SKM-1 treated with dmso at 0.1 percent for 144 hours (cell line): ENCODE measurements around the gene C20orf173.
"Not testable (repeated sequence)": the region's sequence is repeated elsewhere in the genome, so short reads cannot be mapped to it uniquely, and the experiment has no call there.

Experiments used
- DNase-seq: peaks from one replicate; lab custom pipeline; 2025; ENCODE audit not compliant: unreplicated experiment; lab: John Stamatoyannopoulos, UW

C20orf173 gene

DNA sequence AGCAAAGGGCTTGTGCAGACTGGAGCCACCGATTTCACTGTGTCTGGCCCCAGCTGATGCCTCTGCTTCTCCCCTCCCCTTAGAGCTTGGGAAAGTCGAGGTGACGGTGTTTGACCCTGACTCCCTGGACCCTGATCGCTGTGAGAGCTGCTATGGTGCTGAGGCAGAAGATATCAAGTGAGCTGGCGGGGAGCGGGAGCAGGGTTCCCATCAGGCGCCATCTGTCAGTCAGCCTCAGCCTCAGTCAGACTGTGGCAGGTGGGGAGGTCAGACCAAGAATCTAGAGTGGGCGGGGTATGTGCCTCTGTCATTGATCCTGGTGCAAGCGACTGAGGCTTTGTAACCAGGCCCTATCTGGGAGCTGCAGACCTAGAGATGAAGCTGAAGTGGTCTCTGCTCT, 17.9 kb upstream of the C20orf173 start:
- no peak for DNase-seq

DNA sequence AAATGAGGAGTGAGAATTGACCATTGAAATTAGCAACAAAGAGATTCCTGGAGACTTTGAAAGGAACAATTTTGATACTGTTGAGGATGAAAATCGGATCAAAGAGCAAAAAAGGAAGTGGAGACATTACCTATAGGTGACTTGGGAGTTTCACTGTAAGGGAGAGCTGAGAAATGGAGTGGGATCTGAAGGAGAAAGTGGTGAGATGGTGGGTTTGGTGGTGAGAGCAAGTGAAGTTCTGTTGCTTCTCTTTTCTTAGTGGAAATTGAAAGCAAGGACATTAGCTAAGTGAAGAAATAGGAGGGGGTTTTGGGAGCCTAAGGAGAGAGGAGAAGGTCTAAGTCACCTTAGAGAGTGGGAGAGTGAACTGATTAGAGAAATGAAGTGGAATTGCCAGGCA, 16.7 kb upstream of the C20orf173 start:
- DNase-seq = no peak

DNA sequence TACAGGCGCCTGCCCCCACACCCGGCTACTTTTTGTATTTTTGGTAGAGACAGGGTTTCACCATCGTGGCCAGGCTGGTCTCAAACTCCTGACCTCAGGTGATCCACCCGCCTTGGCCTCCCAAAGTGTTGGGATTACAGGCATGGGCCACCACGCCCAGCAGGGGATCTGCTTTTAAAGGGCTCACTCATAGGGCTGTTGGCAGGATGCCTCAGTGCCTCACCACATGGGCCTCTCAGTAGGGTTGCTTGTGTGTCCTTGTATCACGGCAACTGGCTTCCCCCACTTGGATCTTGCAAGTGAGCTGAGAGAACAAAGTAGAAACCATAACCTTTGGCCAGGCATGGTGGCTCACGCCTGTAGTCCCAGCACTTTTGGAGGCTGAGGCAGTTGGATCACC, 15.5 kb upstream of the C20orf173 start:
- DNase-seq = not testable (repeated sequence)

- DNase-seq = no peak
Measured at GRCh38 chr20:35544436-35544835, 15.0 kb upstream of the C20orf173 start.

- no peak for DNase-seq
Measured at GRCh38 chr20:35542990-35543389, 13.5 kb upstream of the C20orf173 start.

DNA sequence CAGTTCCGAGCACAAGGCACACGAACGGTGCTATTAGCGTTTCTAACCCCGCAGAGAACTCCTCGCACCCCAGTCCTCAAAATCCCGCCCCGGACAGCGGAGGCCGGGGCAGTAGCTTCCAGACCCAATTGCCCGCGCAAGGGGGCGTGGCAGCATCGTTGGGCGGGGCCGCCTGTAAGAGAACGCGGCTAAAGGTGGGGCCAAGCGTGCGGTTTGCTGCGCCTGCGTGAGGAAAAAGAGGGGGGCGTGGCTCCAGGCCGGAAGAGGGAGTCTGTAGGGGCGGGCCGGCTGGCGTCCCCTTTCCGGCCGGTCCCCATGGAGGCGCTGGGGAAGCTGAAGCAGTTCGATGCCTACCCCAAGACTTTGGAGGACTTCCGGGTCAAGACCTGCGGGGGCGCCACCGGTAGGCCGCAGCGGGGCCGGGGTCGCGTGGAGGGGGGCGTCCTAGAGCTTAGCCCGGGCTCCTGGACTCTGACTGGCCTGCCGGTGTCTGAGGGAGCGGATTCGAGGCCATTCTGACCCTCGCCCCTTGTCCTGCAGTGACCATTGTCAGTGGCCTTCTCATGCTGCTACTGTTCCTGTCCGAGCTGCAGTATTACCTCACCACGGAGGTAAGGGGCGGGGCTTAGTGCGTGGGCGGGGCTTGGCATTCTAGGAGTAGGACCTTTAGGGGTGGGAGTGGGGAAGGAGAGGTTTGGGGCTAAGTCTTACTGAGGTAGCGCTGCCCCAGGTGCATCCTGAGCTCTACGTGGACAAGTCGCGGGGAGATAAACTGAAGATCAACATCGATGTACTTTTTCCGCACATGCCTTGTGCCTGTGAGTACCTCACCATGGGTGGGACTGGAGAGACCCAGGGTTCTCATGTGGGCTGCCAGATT, 12.6 kb upstream of the C20orf173 start, which contains the start of gene ERGIC3:
Gene ERGIC3 (plus strand): TSS at position 296 of the 880 bp plus-strand sequence. CDS start 20 bp downstream, at position 316.
- peak; percentile 93 for DNase-seq

GRCh38 chr20:35541118-35541782, 11.8 kb upstream of the C20orf173 start:
- no peak for DNase-seq

GRCh38 chr20:35539756-35540212, 10.3 kb upstream of the C20orf173 start:
- no peak for DNase-seq

- no peak for DNase-seq
Measured at GRCh38 chr20:35527122-35527769, 2.2 kb downstream of the C20orf173 start.

GRCh38 chr20:35525639-35526038, 3.8 kb downstream of the C20orf173 start:
- DNase-seq = no peak

DNA sequence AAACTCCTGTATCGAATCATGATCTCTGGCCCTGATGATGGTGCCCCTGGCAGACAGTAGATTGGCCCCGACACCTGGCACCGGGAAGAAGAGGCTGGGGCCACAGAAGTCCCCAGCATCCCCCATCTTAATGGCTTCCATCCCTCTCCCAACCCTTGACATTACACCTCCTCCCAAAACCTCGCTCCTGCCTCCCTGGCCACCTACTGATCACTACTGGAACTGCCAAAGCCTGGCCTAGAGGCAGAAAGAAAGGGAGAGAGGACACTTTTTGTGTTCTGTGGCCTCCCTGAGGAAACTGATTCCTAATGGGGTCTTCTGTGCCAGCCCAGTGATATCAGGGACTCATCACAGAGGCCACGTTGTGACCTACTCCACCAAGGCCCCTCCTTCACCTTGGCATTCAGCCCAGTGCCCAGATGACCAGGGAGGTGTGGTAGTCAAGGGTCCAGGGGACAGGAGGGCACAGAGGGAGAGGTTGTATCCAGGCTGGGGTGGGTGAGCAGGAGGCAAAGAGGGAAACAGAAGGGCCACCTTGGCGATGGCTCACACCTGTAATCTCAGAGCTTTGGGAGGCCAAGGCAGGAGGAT, 6.1 kb downstream of the C20orf173 start:
- peak; percentile 30 for DNase-seq

- no peak for DNase-seq
Measured at GRCh38 chr20:35518955-35519354, 10.5 kb downstream of the C20orf173 start.

- DNase-seq = not testable (repeated sequence)
Measured at GRCh38 chr20:35517767-35518166, 11.7 kb downstream of the C20orf173 start.

- no peak for DNase-seq
Measured at GRCh38 chr20:35517125-35517524, 12.3 kb downstream of the C20orf173 start.

GRCh38 chr20:35515949-35516645, 13.4 kb downstream of the C20orf173 start:
- no peak for DNase-seq

GRCh38 chr20:35515341-35515740, 14.1 kb downstream of the C20orf173 start:
- DNase-seq = no peak

DNA sequence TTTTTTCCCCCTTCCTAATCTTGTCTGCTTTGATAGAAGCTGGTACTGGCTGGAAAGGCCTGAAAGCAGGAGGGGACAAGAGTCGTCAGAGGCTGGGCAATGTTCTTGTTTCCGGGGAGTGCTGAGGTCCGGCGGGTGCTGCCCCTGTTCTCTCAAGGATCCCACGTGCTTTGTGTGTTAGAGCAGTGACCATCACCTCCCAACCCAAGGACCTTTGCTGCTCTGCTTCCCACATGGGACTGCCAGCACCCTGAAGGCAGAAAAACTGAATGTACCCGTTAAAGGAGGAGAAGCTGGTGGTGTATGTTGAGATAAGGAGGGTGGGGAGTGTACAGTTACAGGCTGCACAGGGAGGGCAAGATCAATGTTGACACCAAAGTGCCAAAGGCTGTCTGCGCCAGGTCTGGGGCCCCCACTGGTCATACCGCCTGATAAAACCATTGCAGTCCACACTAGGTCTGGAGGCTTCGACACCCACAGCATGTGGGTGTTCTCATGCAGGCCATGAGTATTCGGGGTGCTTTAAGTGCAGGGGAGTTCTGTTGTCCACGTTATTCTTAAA, 15.0 kb downstream of the C20orf173 start:
- no peak for DNase-seq

DNA sequence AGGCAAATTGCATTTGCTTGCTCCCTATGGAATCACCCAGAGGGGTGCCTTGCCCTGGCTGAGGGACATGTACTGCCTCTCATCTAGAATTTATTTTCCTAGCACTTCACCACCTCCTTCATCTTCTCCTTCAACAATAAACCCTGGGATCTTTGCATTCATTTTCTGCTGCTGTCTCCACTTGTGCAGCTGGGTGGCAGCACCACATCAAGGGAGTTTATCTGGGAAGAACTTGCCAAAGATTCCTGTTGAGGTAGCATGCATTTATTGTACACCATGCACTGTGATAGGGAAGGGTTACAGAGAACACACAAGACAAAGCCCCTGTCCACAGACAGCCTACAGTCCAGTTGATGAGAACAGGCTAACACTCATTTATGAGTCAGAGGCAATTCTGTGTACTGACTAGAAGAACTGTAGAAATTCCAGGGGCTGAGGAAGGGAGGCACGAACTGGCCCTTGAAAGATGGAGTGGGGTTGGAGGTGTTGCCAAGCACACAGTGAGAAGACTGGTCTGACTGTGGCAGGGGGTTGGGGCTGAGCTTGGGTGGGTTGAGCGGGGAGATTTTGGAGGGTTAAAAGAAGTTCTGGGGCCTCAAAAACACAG, 17.5 kb downstream of the C20orf173 start:
- DNase-seq = no peak

GRCh38 chr20:35510951-35511735, 18.3 kb downstream of the C20orf173 start:
- no peak for DNase-seq
